GM23338 (cell line): ENCODE measurements around the gene GPC6. TPM values are rescaled to one million over a fixed set of nuclear protein-coding genes. Genes with fewer than 3 reads are reported as not detected.

ENCODE experiments used
- ATAC-seq: fragments of 200-7000 bp; cut with Tn5 transposase; 3 replicates; pipeline ENCODE4 v1.9.1; 2020
- DNase-seq: peaks from one replicate; pipeline ENCODE4 v3.0.0-alpha.2; 2015; ENCODE audit warnings: low spot score
- H2AFZ ChIP-seq: fragments of 200-600 bp; sonication (generic); 2 replicates; pipeline ENCODE4 v1.8.0; 2016; ENCODE audit warnings: antibody characterized with exemption, mild to moderate bottlenecking, moderate library complexity
- H3F3A ChIP-seq: fragments of 200-600 bp; sonication (generic); replicated peaks from 2 replicates; pipeline ENCODE4 v1.8.0; 2017; ENCODE audit warnings: antibody characterized with exemption, mixed run types, low read depth
- H3K27ac ChIP-seq: fragments of 200-600 bp; sonication (generic); 2 replicates; pipeline ENCODE4 v1.6.1; 2016; ENCODE audit warnings: low read depth
- H3K27me3 ChIP-seq: fragments of 200-600 bp; sonication (generic); 2 replicates; pipeline ENCODE4 v1.8.0; 2016; ENCODE audit warnings: mild to moderate bottlenecking, mixed run types, moderate library complexity; ENCODE audit not compliant: insufficient read depth
- H3K36me3 ChIP-seq: fragments of 200-600 bp; sonication (generic); 2 replicates; pipeline ENCODE4 v1.8.0; 2016; ENCODE audit warnings: mild to moderate bottlenecking; ENCODE audit not compliant: insufficient read depth
- H3K4me1 ChIP-seq: fragments of 200-600 bp; sonication (generic); 2 replicates; pipeline ENCODE4 v1.8.0; 2016; ENCODE audit warnings: mild to moderate bottlenecking, moderate library complexity; ENCODE audit not compliant: insufficient read depth
- H3K4me2 ChIP-seq: fragments of 200-600 bp; sonication (generic); 2 replicates; pipeline ENCODE4 v1.7.1; 2017; ENCODE audit warnings: mixed run types
- H3K4me3 ChIP-seq: fragments of 200-600 bp; sonication (generic); 2 replicates; pipeline ENCODE4 v1.6.1; 2016; ENCODE audit warnings: mixed run types
- H3K79me2 ChIP-seq: fragments of 200-600 bp; sonication (generic); replicated peaks from 2 replicates; pipeline ENCODE4 v1.8.0; 2017; ENCODE audit warnings: mild to moderate bottlenecking; ENCODE audit not compliant: insufficient read depth
- H3K9me2 ChIP-seq: fragments of 200-600 bp; sonication (generic); 2 replicates; pipeline ENCODE4 v1.8.0; 2017; ENCODE audit not compliant: insufficient read depth
- H4K20me1 ChIP-seq: fragments of 200-600 bp; sonication (generic); replicated peaks from 2 replicates; pipeline ENCODE4 v1.8.0; 2017; ENCODE audit warnings: mild to moderate bottlenecking; ENCODE audit not compliant: insufficient read depth
- H3K27ac Mint-ChIP-seq: 2 replicates; pipeline ENCODE4 v1.8.0; 2020; ENCODE audit warnings: inconsistent platforms, mild to moderate bottlenecking, moderate library complexity, mixed read lengths
- H3K27me3 Mint-ChIP-seq: 3 replicates; pipeline ENCODE4 v1.8.0; 2022; ENCODE audit warnings: low read depth, mild to moderate bottlenecking, moderate library complexity, mixed read lengths, inconsistent platforms; ENCODE audit not compliant: insufficient read depth, poor library complexity
- H3K36me3 Mint-ChIP-seq: 3 replicates; pipeline ENCODE4 v1.8.0; 2021; ENCODE audit warnings: low read depth, mild to moderate bottlenecking, inconsistent platforms, moderate library complexity, mixed read lengths
- H3K4me1 Mint-ChIP-seq: 3 replicates; pipeline ENCODE4 v1.8.0; 2020; ENCODE audit warnings: mild to moderate bottlenecking, inconsistent platforms, mixed read lengths
- H3K4me3 Mint-ChIP-seq: 3 replicates; pipeline ENCODE4 v1.8.0; 2021; ENCODE audit warnings: moderate library complexity, mild to moderate bottlenecking, inconsistent platforms, mixed read lengths
- H3K9me3 Mint-ChIP-seq: 3 replicates; pipeline ENCODE4 v1.8.0; 2020; ENCODE audit warnings: moderate library complexity, mild to moderate bottlenecking, inconsistent platforms, mixed read lengths
- ETS1 ChIP-seq: IDR thresholded peaks from 2 replicates; pipeline ENCODE4 v1.6.1; 2016; ENCODE audit warnings: antibody characterized with exemption
- EZH2 ChIP-seq: fragments of 200-600 bp; sonication (generic); IDR thresholded peaks from one replicate; pipeline ENCODE4 v1.8.0; 2017; ENCODE audit warnings: antibody characterized with exemption, mild to moderate bottlenecking, low read depth; ENCODE audit not compliant: unreplicated experiment
- EZH2phosphoT487 ChIP-seq: fragments of 200-600 bp; sonication (generic); IDR thresholded peaks from one replicate; pipeline ENCODE4 v1.8.1; 2018; ENCODE audit warnings: antibody characterized with exemption; ENCODE audit not compliant: unreplicated experiment
- JUNB ChIP-seq: IDR thresholded peaks from one replicate; pipeline ENCODE4 v1.6.1; 2016; ENCODE audit warnings: antibody characterized with exemption; ENCODE audit not compliant: unreplicated experiment
- POLR2AphosphoS5 ChIP-seq: IDR thresholded peaks from 2 replicates; pipeline ENCODE4 v1.6.1; 2016; ENCODE audit warnings: antibody characterized with exemption, low read depth
- STAT1 ChIP-seq: IDR thresholded peaks from one replicate; pipeline ENCODE4 v1.6.1; 2016; ENCODE audit warnings: antibody characterized with exemption; ENCODE audit not compliant: unreplicated experiment
- ZNF114 ChIP-seq: fragments of 250-450 bp; sonication (Bioruptor Pico); IDR thresholded peaks from 2 replicates; pipeline ENCODE4 v1.5.0; 2020; ENCODE audit warnings: mild to moderate bottlenecking, moderate library complexity
- ZNF331 ChIP-seq: fragments of 250-450 bp; sonication (Bioruptor Pico); IDR thresholded peaks from 2 replicates; pipeline ENCODE4 v1.5.0; 2020; ENCODE audit warnings: low read depth, mild to moderate bottlenecking, moderate library complexity
- polyA plus RNA-seq: library from polyadenylated mRNA; unstranded; fragments of >200 nt; fragmentation: Nextera tagmentation; extraction: Ambion mirVana; gene quantifications from 2 replicates; pipeline ENCODE4 v1.2.1, GENCODE V29; 2016
- total RNA-seq: library from RNA; depleted of rRNA; stranded (reverse); fragments of >200 nt; shearing (Covaris generic); gene quantifications from 2 replicates; pipeline ENCODE4 v1.2.3, GENCODE V29; 2014
- TF ChIP-seq, protein P1 (sequence below): fragments of 250-450 bp; sonication (Bioruptor Pico); IDR thresholded peaks from 2 replicates; pipeline ENCODE4 v1.5.0; 2020; ENCODE audit warnings: mild to moderate bottlenecking, moderate library complexity
- TF ChIP-seq, protein P2 (sequence below): IDR thresholded peaks from one replicate; pipeline ENCODE4 v1.6.1; 2018; ENCODE audit warnings: antibody characterized with exemption; ENCODE audit not compliant: unreplicated experiment

The GPC6 gene
- total and polyA plus RNA-seq, 2 experiments from 2014 or later = 6.4 to 28.6 TPM

- TF ChIP-seq, protein P1, sequence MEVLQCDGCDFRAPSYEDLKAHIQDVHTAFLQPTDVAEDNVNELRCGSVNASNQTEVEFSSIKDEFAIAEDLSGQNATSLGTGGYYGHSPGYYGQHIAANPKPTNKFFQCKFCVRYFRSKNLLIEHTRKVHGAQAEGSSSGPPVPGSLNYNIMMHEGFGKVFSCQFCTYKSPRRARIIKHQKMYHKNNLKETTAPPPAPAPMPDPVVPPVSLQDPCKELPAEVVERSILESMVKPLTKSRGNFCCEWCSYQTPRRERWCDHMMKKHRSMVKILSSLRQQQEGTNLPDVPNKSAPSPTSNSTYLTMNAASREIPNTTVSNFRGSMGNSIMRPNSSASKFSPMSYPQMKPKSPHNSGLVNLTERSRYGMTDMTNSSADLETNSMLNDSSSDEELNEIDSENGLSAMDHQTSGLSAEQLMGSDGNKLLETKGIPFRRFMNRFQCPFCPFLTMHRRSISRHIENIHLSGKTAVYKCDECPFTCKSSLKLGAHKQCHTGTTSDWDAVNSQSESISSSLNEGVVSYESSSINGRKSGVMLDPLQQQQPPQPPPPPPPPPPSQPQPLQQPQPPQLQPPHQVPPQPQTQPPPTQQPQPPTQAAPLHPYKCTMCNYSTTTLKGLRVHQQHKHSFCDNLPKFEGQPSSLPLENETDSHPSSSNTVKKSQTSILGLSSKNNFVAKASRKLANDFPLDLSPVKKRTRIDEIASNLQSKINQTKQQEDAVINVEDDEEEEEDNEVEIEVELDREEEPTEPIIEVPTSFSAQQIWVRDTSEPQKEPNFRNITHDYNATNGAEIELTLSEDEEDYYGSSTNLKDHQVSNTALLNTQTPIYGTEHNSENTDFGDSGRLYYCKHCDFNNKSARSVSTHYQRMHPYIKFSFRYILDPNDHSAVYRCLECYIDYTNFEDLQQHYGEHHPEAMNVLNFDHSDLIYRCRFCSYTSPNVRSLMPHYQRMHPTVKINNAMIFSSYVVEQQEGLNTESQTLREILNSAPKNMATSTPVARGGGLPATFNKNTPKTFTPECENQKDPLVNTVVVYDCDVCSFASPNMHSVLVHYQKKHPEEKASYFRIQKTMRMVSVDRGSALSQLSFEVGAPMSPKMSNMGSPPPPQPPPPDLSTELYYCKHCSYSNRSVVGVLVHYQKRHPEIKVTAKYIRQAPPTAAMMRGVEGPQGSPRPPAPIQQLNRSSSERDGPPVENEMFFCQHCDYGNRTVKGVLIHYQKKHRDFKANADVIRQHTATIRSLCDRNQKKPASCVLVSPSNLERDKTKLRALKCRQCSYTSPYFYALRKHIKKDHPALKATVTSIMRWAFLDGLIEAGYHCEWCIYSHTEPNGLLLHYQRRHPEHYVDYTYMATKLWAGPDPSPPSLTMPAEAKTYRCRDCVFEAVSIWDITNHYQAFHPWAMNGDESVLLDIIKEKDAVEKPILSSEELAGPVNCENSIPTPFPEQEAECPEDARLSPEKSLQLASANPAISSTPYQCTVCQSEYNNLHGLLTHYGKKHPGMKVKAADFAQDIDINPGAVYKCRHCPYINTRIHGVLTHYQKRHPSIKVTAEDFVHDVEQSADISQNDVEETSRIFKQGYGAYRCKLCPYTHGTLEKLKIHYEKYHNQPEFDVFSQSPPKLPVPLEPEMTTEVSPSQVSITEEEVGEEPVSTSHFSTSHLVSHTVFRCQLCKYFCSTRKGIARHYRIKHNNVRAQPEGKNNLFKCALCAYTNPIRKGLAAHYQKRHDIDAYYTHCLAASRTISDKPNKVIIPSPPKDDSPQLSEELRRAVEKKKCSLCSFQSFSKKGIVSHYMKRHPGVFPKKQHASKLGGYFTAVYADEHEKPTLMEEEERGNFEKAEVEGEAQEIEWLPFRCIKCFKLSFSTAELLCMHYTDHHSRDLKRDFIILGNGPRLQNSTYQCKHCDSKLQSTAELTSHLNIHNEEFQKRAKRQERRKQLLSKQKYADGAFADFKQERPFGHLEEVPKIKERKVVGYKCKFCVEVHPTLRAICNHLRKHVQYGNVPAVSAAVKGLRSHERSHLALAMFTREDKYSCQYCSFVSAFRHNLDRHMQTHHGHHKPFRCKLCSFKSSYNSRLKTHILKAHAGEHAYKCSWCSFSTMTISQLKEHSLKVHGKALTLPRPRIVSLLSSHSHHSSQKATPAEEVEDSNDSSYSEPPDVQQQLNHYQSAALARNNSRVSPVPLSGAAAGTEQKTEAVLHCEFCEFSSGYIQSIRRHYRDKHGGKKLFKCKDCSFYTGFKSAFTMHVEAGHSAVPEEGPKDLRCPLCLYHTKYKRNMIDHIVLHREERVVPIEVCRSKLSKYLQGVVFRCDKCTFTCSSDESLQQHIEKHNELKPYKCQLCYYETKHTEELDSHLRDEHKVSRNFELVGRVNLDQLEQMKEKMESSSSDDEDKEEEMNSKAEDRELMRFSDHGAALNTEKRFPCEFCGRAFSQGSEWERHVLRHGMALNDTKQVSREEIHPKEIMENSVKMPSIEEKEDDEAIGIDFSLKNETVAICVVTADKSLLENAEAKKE (CRISPR knock-in tag) = no peak
- TF ChIP-seq EZH2phosphoT487 (no peak), POLR2AphosphoS5 (no peak), EZH2 (no peak), STAT1 (no peak), JUNB (no peak)
Measured at GRCh38 chr13:94214121-94214520, 987.5 kb downstream of the GPC6 start (continued).

DNA sequence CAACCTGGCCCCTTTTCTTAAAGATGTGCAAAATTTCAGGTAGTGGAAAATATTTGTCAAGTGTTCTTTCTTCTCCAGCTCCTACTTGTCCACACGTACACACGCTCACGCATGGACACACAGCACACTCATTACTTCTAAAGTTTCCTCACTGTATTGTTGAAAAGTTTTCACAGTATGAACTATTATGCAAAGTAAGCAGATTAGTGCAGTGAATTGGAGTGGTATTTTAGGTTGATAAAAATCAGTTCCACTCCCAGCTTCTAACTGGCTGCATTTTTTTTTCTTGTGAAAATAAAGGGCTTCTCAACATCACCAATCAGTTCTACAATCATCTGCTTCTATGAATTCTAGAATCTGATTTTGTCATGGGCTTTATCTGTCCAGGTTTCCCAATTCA, 988.4 kb downstream of the GPC6 start:
- ATAC-seq (no peak), DNase-seq (no peak)
- no peaks in the 10 kb centered on the region for H3K36me3 ChIP-seq
- Mint-ChIP-seq H3K4me1 (peaks cover 41% of the 10 kb centered on the region), H3K27ac (no peak overlapping the region), H3K36me3 (no peaks in the 10 kb centered on the region), H3K4me3 (no peak overlapping the region), H3K27me3 (peaks cover 2% of the 10 kb centered on the region), H3K9me3 (no peaks in the 10 kb centered on the region)
- no peak overlapping the region for H3K4me3 ChIP-seq
- H2AFZ ChIP-seq = no peak overlapping the region
- H3F3A ChIP-seq = no peaks in the 10 kb centered on the region
- no peaks in the 10 kb centered on the region for H4K20me1 ChIP-seq
- H3K79me2 ChIP-seq = no peaks in the 10 kb centered on the region
- H3K9me2 ChIP-seq = no peaks in the 10 kb centered on the region; the same call in 1 of the 2 replicates
- no peaks in the 10 kb centered on the region for H3K27me3 ChIP-seq
- peaks cover 23% of the 10 kb centered on the region for H3K4me1 ChIP-seq
- no peak overlapping the region for H3K4me2 ChIP-seq
- no peak overlapping the region for H3K27ac ChIP-seq
- TF ChIP-seq ETS1 (no peak), EZH2phosphoT487 (no peak), ZNF331 (CRISPR knock-in tag) (no peak), POLR2AphosphoS5 (no peak), ZNF114 (CRISPR knock-in tag) (no peak), JUNB (no peak), EZH2 (no peak)
- TF ChIP-seq, protein P2, sequence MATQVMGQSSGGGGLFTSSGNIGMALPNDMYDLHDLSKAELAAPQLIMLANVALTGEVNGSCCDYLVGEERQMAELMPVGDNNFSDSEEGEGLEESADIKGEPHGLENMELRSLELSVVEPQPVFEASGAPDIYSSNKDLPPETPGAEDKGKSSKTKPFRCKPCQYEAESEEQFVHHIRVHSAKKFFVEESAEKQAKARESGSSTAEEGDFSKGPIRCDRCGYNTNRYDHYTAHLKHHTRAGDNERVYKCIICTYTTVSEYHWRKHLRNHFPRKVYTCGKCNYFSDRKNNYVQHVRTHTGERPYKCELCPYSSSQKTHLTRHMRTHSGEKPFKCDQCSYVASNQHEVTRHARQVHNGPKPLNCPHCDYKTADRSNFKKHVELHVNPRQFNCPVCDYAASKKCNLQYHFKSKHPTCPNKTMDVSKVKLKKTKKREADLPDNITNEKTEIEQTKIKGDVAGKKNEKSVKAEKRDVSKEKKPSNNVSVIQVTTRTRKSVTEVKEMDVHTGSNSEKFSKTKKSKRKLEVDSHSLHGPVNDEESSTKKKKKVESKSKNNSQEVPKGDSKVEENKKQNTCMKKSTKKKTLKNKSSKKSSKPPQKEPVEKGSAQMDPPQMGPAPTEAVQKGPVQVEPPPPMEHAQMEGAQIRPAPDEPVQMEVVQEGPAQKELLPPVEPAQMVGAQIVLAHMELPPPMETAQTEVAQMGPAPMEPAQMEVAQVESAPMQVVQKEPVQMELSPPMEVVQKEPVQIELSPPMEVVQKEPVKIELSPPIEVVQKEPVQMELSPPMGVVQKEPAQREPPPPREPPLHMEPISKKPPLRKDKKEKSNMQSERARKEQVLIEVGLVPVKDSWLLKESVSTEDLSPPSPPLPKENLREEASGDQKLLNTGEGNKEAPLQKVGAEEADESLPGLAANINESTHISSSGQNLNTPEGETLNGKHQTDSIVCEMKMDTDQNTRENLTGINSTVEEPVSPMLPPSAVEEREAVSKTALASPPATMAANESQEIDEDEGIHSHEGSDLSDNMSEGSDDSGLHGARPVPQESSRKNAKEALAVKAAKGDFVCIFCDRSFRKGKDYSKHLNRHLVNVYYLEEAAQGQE = no peak
